Measurements from ENCODE around the gene LUZP1. TPM values are rescaled to one million over a fixed set of nuclear protein-coding genes. Genes with fewer than 3 reads are reported as not detected.

LUZP1 gene
- total RNA-seq, 1 experiment from 2014 or later: 22.4 TPM

DNA sequence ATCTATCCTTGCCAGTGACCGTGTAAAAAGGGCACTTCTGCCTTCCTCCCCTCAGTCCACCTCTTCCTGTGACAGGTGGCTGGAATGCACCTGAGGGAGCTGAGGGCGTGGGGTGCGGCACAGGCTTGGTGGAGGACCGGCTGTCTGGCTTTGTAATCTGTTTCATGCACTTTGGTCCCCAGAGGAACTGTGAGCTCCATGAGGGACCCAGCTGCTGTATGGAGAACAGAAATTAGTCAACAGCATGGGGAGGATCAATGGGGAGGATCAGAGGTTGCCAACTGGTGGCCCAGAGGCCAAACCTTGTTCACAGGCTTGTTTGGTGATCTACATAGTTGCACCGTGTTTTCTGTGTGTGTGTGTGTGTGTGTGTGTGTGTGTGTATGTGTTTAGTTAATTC is 19.0 kb upstream of the LUZP1 start:
- H3K4me2 ChIP-seq (ENCODE audit: low read length): peak overlapping the region; percentile 64
- POLR2A ChIA-PET: no interaction called here
- intact Hi-C loops (cut with micrococcal nuclease): no loop called here

More for the DNA sequence above, 19.0 kb upstream of the LUZP1 start:
- Histone ChIP-seq H3K79me2 (ENCODE audit: insufficient read depth, low read length) (no peaks in the 10 kb centered on the region), H4K20me1 (ENCODE audit: insufficient read depth) (no peaks in the 10 kb centered on the region), H3K4me1 (ENCODE audit: control insufficient read depth in 1 of 2, insufficient read depth in 2 of 2, low read length in 2 of 2) (peaks cover 17 to 27% of the 10 kb centered on the region in 2 experiments), H2AFZ (ENCODE audit: low read depth, low read length, poor library complexity, severe bottlenecking) (no peak overlapping the region), H3K9me3 (ENCODE audit: control insufficient read depth in 1 of 2, insufficient read depth in 1 of 2, low read depth in 1 of 2, low read length in 2 of 2) (no peaks in the 10 kb centered on the region), H3K4me3 (replicated peaks in 1 of 2; ENCODE audit: low read depth in 1 of 2, low read length in 2 of 2) (no peak overlapping the region), H3K27ac (ENCODE audit: low read depth, low read length) (no peak overlapping the region), H3K9me2 (ENCODE audit: insufficient read depth) (no peaks in the 10 kb centered on the region), H3K27me3 (ENCODE audit: insufficient read depth, low read length) (no peaks in the 10 kb centered on the region), H3K36me3 (ENCODE audit: control insufficient read depth in 1 of 2, insufficient read depth in 2 of 2, low read length in 2 of 2) (no peaks in the 10 kb centered on the region), H3K9ac (ENCODE audit: low read length) (peak overlapping the region; percentile 54; the same call in 1 of the 2 replicates)
- ChIA-PET CTCF (interaction anchor here (0.7 to 7.3 kb wide), 2 partner anchors 88 to 89 kb away, joined by 4 to 158 read pairs; no protein-coding TSS in a partner anchor), RAD21 (ENCODE audit: low non-redundant PET in 1 of 2, low total read pairs in 2 of 2, uncharacterized antibody in 2 of 2, unreplicated experiment in 2 of 2) (no interaction called here)
- ATAC-seq: no peak
- DNase-seq (ENCODE audit: low read depth, low spot score): no peak
- TF ChIP-seq ELF1 (IDR thresholded peaks at IDR 0.05; ENCODE audit: borderline replicate concordance, low read depth): no peak
- no peak for TF ChIP-seq POLR2AphosphoS5 (IDR thresholded peaks at IDR 0.05; ENCODE audit: low read depth, low read length)
- TF ChIP-seq SIN3A (IDR thresholded peaks at IDR 0.05; ENCODE audit: low read depth): no peak
- no peak for TF ChIP-seq SP1 (IDR thresholded peaks at IDR 0.05; ENCODE audit: low read depth)
- no peak for TF ChIP-seq YY1 (IDR thresholded peaks at IDR 0.05; ENCODE audit: extremely low read depth, insufficient replicate concordance, low read depth, low read length)
- TF ChIP-seq, protein P1, sequence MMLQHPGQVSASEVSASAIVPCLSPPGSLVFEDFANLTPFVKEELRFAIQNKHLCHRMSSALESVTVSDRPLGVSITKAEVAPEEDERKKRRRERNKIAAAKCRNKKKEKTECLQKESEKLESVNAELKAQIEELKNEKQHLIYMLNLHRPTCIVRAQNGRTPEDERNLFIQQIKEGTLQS (IDR thresholded peaks at IDR 0.05): no peak
- no peak for TF ChIP-seq CEBPB (IDR thresholded peaks at IDR 0.05; ENCODE audit: low read depth)
- TF ChIP-seq CBX3 (IDR thresholded peaks at IDR 0.05; ENCODE audit: low read depth): no peak
- TF ChIP-seq TCF7L2 (IDR thresholded peaks at IDR 0.05; ENCODE audit: borderline replicate concordance, extremely low read depth, insufficient read depth, insufficient read length): no peak
- TF ChIP-seq, protein P2, sequence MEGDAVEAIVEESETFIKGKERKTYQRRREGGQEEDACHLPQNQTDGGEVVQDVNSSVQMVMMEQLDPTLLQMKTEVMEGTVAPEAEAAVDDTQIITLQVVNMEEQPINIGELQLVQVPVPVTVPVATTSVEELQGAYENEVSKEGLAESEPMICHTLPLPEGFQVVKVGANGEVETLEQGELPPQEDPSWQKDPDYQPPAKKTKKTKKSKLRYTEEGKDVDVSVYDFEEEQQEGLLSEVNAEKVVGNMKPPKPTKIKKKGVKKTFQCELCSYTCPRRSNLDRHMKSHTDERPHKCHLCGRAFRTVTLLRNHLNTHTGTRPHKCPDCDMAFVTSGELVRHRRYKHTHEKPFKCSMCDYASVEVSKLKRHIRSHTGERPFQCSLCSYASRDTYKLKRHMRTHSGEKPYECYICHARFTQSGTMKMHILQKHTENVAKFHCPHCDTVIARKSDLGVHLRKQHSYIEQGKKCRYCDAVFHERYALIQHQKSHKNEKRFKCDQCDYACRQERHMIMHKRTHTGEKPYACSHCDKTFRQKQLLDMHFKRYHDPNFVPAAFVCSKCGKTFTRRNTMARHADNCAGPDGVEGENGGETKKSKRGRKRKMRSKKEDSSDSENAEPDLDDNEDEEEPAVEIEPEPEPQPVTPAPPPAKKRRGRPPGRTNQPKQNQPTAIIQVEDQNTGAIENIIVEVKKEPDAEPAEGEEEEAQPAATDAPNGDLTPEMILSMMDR (IDR thresholded peaks at IDR 0.05 in 2 of 3, conservative IDR thresholded peaks at IDR 0.05 in 1 of 3; ENCODE audit: borderline replicate concordance in 1 of 3, insufficient read depth in 1 of 3, low read depth in 2 of 3, low read length in 2 of 3): no peak
- no peak for TF ChIP-seq EGR1 (IDR thresholded peaks at IDR 0.05; ENCODE audit: low read depth)
- TF ChIP-seq POLR2A (IDR thresholded peaks at IDR 0.05; ENCODE audit: borderline replicate concordance, extremely low read depth, insufficient read depth, insufficient read length): no peak
- TF ChIP-seq RAD21 (IDR thresholded peaks at IDR 0.05; ENCODE audit: low read depth): no peak
- no peak for TF ChIP-seq FOSL1 (IDR thresholded peaks at IDR 0.05; ENCODE audit: low read depth)
- no peak for TF ChIP-seq SRF (IDR thresholded peaks at IDR 0.05; ENCODE audit: low read depth)
- TF ChIP-seq, protein P3, sequence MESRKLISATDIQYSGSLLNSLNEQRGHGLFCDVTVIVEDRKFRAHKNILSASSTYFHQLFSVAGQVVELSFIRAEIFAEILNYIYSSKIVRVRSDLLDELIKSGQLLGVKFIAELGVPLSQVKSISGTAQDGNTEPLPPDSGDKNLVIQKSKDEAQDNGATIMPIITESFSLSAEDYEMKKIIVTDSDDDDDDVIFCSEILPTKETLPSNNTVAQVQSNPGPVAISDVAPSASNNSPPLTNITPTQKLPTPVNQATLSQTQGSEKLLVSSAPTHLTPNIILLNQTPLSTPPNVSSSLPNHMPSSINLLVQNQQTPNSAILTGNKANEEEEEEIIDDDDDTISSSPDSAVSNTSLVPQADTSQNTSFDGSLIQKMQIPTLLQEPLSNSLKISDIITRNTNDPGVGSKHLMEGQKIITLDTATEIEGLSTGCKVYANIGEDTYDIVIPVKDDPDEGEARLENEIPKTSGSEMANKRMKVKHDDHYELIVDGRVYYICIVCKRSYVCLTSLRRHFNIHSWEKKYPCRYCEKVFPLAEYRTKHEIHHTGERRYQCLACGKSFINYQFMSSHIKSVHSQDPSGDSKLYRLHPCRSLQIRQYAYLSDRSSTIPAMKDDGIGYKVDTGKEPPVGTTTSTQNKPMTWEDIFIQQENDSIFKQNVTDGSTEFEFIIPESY (IDR thresholded peaks at IDR 0.05; ENCODE audit: extremely low read depth, insufficient replicate concordance, low read length): no peak
- no TSS peak for BruUV-seq (replicated peaks)
